Chondrocyte (in vitro differentiated cells): ENCODE measurements around the gene CHIC2. TPM values are rescaled to one million over a fixed set of nuclear protein-coding genes. Genes with fewer than 3 reads are reported as not detected.
"Not testable (repeated sequence)": the region's sequence is repeated elsewhere in the genome, so short reads cannot be mapped to it uniquely, and the experiment has no call there.

Experiments used
- DNase-seq: peaks from one replicate; pipeline ENCODE4 v3.0.0; 2021; ENCODE audit warnings: mixed read lengths, low spot score
- H3K27ac Mint-ChIP-seq: one replicate; pipeline ENCODE4 v1.8.0; 2021; ENCODE audit warnings: mild to moderate bottlenecking, moderate library complexity, mixed read lengths; ENCODE audit not compliant: unreplicated experiment
- H3K27me3 Mint-ChIP-seq: 2 replicates; pipeline ENCODE4 v1.8.0; 2021; ENCODE audit warnings: low read depth, mixed read lengths
- H3K36me3 Mint-ChIP-seq: 2 replicates; pipeline ENCODE4 v1.8.0; 2021; ENCODE audit warnings: low read depth, mixed read lengths
- H3K4me1 Mint-ChIP-seq: 2 replicates; pipeline ENCODE4 v1.8.0; 2021; ENCODE audit warnings: low read depth, mild to moderate bottlenecking, mixed read lengths
- H3K4me3 Mint-ChIP-seq: one replicate; pipeline ENCODE4 v1.8.0; 2021; ENCODE audit warnings: mild to moderate bottlenecking, moderate library complexity, mixed read lengths; ENCODE audit not compliant: unreplicated experiment
- H3K9me3 Mint-ChIP-seq: 2 replicates; pipeline ENCODE4 v1.8.0; 2021; ENCODE audit warnings: low read depth, mixed read lengths
- total RNA-seq: library from RNA; stranded (reverse); gene quantifications from 3 replicates; pipeline ENCODE4 v1.2.1, GENCODE V29; 2021
- TF ChIP-seq, protein P1 (sequence below): fragments of 200-600 bp; sonication (generic); IDR thresholded peaks from 2 replicates; pipeline ENCODE4 v1.5.0; 2021; ENCODE audit warnings: antibody characterized with exemption, mild to moderate bottlenecking, moderate library complexity

CHIC2 gene
- total RNA-seq, 1 donor from 2014 or later: 38.5 TPM

DNA sequence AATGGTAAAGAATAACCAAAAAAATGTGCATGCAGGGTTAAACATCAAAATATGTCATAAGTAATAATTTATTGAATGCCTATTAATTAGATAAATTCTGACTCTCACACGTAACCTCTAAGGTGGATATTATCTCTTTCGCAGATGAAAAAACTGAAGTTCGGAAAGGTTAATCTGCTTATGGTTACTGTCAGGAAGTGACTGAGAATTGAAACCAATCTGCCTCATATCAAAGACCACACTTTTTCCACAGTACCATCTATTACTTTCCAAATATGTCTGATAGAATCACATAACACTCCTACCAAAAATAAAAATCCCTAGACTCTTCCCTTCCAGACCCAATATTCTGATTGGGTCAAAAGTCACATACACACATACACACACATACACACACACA, 6.2 kb downstream of the CHIC2 start:
- no peak overlapping the region for H3K4me3 Mint-ChIP-seq

GRCh38 chr4:54056360-54056759, 8.0 kb downstream of the CHIC2 start:
- TF ChIP-seq, protein P1, sequence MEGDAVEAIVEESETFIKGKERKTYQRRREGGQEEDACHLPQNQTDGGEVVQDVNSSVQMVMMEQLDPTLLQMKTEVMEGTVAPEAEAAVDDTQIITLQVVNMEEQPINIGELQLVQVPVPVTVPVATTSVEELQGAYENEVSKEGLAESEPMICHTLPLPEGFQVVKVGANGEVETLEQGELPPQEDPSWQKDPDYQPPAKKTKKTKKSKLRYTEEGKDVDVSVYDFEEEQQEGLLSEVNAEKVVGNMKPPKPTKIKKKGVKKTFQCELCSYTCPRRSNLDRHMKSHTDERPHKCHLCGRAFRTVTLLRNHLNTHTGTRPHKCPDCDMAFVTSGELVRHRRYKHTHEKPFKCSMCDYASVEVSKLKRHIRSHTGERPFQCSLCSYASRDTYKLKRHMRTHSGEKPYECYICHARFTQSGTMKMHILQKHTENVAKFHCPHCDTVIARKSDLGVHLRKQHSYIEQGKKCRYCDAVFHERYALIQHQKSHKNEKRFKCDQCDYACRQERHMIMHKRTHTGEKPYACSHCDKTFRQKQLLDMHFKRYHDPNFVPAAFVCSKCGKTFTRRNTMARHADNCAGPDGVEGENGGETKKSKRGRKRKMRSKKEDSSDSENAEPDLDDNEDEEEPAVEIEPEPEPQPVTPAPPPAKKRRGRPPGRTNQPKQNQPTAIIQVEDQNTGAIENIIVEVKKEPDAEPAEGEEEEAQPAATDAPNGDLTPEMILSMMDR: no peak
- no peaks in the 10 kb centered on the region for H3K27me3 Mint-ChIP-seq
- no peak overlapping the region for H3K4me3 Mint-ChIP-seq
- no peak overlapping the region for H3K27ac Mint-ChIP-seq
- no peaks in the 10 kb centered on the region for H3K9me3 Mint-ChIP-seq
- DNase-seq: no peak
- H3K4me1 Mint-ChIP-seq: peaks cover 59% of the 10 kb centered on the region
- H3K36me3 Mint-ChIP-seq: no peaks in the 10 kb centered on the region

More for the DNA sequence above, 6.2 kb downstream of the CHIC2 start:
- TF ChIP-seq, protein P1: no peak
- Mint-ChIP-seq H3K9me3 (no peaks in the 10 kb centered on the region), H3K36me3 (no peaks in the 10 kb centered on the region), H3K27ac (no peak overlapping the region), H3K4me1 (peaks cover 72% of the 10 kb centered on the region), H3K27me3 (no peaks in the 10 kb centered on the region)
- DNase-seq: no peak

DNA sequence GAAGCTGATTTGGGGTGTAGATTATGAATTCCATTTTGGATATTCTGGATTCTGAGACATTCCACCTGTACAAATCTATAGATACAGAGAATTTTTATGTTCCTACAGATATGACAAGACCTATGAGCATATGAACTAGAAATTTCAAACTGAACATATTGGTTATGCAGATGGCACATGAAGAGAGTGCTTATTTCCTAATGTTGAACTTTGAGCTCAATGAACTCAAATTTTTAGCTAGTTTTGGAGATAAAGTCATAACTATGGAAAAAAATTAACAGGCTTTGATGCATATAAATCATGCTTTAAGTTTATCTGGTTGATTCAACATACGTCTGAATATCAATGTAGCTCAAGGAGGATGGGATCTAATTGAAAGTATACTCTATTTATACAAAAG, 8.9 kb downstream of the CHIC2 start:
- peaks cover 1% of the 10 kb centered on the region for H3K36me3 Mint-ChIP-seq
- H3K4me1 Mint-ChIP-seq: peaks cover 57% of the 10 kb centered on the region
- TF ChIP-seq, protein P1: no peak
- no peak for DNase-seq
- H3K27ac Mint-ChIP-seq: no peak overlapping the region
- H3K9me3 Mint-ChIP-seq: no peaks in the 10 kb centered on the region
- no peaks in the 10 kb centered on the region for H3K27me3 Mint-ChIP-seq
- H3K4me3 Mint-ChIP-seq: no peak overlapping the region

GRCh38 chr4:54054501-54054900, 9.9 kb downstream of the CHIC2 start:
- H3K36me3 Mint-ChIP-seq: peaks cover 1% of the 10 kb centered on the region
- DNase-seq: no peak
- peaks cover 57% of the 10 kb centered on the region for H3K4me1 Mint-ChIP-seq
- TF ChIP-seq, protein P1: no peak
- H3K27me3 Mint-ChIP-seq: no peaks in the 10 kb centered on the region
- no peak overlapping the region for H3K27ac Mint-ChIP-seq
- H3K9me3 Mint-ChIP-seq: no peaks in the 10 kb centered on the region
- H3K4me3 Mint-ChIP-seq: no peak overlapping the region

DNA sequence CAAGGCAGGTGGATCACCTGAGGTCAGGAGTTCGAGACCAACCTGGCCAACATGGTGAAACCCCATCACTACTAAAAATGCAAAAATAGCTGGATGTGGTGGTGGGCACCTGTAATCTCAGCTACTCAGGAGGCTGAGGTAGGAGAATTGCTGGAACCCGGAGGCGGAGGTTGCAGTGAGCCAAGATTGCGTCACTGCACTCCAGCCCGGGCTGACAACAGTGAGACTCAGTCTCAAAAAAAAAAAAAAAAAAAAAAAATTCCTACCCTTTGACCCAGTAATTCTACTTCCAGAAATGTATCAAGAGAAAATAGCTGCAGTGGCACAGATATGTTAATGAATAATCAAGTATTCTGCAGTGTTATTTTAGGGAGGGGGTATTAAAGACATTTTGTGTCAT, 11.1 kb downstream of the CHIC2 start:
- not testable (repeated sequence) for H3K36me3 Mint-ChIP-seq, H3K4me3 Mint-ChIP-seq, H3K27me3 Mint-ChIP-seq, DNase-seq, H3K27ac Mint-ChIP-seq, H3K9me3 Mint-ChIP-seq
- peaks cover 59% of the 10 kb centered on the region for H3K4me1 Mint-ChIP-seq

DNA sequence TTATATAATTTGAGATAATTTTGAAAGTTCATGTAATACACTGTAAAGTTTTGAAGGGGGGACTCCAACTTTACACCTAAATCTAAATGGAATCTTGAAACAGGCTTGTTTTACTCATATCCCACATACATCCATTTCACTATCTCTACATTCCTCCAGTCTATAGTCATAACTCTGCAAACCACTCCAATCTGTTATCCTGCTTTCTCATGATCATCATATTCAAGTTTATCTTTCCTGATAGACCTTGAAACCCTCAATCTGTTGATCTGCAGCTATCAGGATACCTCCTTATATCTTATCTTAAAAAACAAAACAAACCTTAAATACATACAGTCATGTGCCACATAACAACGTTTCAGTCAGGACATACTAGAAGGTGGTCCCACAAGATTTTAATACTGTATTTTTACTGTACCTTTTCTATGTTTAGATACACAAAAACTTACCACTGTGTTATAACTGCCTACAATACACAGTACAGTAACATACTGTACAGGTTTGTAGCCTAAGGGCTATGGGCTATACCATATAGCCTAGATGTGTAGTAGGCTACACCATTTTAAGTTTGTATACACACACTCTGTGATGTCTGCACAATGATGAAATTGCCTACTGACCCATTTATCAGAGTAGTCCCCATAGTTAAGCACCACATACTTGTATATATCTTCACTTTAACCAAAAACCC, 14.0 kb downstream of the CHIC2 start:
- Mint-ChIP-seq H3K36me3 (peaks cover 3% of the 10 kb centered on the region), H3K4me1 (peaks cover 34% of the 10 kb centered on the region), H3K27me3 (no peaks in the 10 kb centered on the region), H3K27ac (peak overlapping the region; percentile 60), H3K4me3 (no peak overlapping the region), H3K9me3 (no peaks in the 10 kb centered on the region)
- no peak for DNase-seq
- TF ChIP-seq, protein P1: no peak

DNA sequence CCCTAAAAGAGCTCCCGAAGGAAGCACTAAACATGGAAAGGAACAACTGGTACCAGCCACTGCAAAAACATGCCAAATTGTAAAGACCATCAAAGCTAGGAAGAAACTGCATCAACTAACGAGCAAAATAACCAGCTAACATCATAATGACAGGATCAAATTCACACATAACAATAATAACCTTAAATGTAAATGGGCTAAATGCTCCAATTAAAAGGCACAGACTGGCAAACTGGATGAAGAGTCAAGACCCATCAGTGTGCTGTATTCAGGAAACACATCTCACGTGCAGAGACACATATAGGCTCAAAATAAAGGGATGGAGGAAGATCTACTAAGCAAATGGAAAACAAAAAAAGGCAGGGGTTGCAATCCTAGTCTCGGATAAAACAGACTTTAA, 20.8 kb downstream of the CHIC2 start:
- not testable (repeated sequence) for H3K9me3 Mint-ChIP-seq, DNase-seq, H3K27ac Mint-ChIP-seq, H3K27me3 Mint-ChIP-seq, H3K4me3 Mint-ChIP-seq, H3K4me1 Mint-ChIP-seq
- H3K36me3 Mint-ChIP-seq: peaks cover 14% of the 10 kb centered on the region
